Fibroblast of skin of scalp (primary cell): ENCODE results near the gene OR51A7.
"Not testable (repeated sequence)": the region's sequence is repeated elsewhere in the genome, so short reads cannot be mapped to it uniquely, and the experiment has no call there.

Experiments used
- DNase-seq: peaks from one replicate; pipeline ENCODE4 v3.0.0-alpha.2; 2013

The OR51A7 gene

GRCh38 chr11:4955613-4956012 is 52.0 kb downstream of the OR51A7 start, which contains the start of gene OR51A2:
OR51A2 (minus strand) TSS chr11:4955713; CDS start chr11:4955713, 0 bp downstream.
- DNase-seq: not testable (repeated sequence)

GRCh38 chr11:4957396-4957795 is 53.8 kb downstream of the OR51A7 start:
- no peak for DNase-seq
